GM04504 (cell line): Measurements from ENCODE around the gene TMEM219.
A peak's percentile ranks its signal among the peaks of the same experiment; 100 is the strongest.

Experiments used
- DNase-seq: peaks from one replicate; pipeline ENCODE4 v3.0.0-alpha.2; 2012; ENCODE audit warnings: low read depth

TMEM219 gene

DNA sequence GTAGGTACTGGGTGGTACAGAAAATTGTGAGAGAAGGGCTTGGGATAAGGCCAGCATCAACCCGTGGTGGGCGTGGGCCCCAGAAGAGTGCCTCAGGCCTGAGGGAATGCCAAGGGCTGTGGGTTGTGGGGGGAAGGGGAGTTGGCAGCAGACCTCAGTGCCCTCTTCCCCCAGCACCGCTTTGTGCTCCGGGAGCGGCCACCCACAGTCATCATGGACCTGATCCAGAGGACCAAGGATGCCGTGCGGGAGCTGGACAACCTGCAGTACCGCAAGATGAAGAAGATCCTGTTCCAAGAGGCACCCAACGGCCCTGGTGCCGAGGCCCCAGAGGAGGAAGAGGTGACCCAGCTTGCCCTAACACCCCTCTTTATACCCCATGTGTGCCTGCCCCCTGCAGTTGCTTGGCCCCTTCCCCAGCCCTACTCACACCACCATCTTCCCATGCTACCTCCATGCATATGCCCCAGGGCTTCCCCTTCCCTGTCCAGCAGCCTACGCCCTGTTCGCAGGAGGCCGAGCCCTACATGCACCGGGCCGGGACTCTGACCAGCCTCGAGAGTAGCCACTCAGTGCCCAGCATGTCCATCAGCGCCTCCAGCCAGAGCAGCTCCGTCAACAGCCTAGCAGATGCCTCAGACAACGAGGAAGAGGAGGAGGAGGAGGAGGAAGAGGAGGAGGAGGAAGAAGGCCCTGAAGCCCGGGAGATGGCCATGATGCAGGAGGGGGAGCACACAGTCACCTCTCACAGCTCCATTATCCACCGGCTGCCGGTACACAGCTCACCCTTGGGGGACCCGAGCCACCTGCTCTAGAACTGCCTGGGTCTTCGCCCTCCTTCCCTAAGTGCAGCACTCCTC, 20.9 kb downstream of the TMEM219 start:
- no peak for DNase-seq

DNA sequence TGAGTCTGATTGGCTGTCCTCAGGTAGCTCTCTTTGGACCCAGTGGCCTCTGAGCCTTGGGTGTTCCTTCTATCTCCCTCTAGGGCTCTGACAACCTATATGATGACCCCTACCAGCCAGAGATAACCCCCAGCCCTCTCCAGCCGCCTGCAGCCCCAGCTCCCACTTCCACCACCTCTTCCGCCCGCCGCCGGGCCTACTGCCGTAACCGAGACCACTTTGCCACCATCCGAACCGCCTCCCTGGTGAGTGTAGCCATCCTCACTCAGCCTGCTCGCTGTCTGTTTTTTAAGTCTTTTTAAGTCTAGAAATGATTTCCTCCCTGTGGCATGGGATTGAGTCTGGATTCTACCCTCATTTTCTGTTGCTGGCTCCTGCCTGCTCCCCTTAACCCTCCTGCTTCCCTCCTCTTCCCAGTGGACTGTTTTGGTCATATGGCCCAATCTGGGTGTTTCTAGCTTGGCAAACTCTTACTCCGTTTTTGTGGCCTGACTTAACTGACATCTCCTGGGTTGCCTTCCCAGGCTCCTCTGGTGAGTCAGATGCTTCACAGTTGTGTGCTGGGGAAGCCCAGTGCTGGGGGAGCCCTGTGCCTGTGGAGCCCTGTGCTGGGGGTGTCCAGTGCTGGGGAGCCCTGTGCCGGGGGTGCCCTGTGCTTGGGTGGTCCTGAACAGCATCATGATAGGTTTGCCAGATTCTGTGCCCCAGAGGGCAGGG, 21.7 kb downstream of the TMEM219 start:
- peak; percentile 28 for DNase-seq

DNA sequence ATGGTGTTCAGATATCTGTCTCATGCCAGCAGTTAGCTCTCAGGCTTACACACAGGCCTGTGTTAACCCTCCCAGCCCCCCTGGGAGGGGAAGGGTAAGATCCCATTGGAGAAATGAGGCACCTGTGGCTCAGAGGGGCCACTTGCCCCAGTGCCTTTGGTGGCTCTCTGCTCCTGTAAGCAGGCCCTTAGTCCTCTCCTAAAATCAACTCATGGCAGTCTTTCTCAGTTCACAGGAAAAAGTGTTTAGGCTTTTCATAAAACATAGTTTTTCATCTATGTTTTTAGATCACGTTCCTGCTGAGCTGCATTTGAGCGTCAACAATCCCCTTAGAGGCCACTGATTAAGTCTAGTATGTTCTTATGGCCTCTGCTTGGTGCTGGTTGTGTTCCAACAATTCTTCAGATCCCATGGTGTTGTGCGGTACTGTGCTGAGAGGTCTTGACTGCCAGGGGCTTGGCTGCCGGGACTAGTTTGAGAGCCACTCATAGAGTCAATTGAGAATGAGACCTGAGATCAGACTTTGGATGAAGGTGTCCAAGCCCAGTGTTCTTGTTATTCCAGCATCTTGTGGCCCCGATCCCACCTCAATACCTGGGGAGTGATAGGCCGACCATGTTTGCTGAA, 22.4 kb downstream of the TMEM219 start:
- DNase-seq = no peak

DNA sequence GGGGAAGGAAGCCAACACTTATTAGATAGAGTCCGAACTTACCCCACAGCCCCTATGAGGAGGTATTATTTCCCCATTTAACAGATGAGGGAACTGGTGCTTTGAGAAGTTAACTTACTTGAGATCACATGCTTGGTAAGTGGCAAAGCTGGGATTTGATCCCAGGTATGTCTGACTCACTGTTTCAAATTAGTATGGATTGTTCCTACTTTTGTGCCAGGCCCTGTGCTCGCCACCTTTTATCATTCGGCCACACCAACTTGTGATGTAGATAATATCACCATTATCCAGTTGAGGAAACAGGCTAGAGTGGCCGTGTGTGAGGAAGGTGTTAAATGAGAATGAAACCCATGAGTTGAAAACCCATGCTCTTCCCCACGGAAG, 22.9 kb downstream of the TMEM219 start:
- no peak for DNase-seq

DNA sequence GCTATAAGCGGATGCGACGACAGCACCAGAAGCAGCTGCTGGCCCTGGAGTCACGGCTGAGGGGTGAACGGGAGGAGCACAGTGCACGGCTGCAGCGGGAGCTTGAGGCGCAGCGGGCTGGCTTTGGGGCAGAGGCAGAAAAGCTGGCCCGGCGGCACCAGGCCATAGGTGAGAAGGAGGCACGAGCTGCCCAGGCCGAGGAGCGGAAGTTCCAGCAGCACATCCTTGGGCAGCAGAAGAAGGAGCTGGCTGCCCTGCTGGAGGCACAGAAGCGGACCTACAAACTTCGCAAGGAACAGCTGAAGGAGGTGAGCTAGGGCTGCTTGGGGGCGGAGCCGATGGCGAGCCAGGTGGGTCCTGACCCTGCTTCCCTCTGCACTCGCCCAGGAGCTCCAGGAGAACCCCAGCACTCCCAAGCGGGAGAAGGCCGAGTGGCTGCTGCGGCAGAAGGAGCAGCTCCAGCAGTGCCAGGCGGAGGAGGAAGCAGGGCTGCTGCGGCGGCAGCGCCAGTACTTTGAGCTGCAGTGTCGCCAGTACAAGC, 23.5 kb downstream of the TMEM219 start:
- no peak for DNase-seq

DNA sequence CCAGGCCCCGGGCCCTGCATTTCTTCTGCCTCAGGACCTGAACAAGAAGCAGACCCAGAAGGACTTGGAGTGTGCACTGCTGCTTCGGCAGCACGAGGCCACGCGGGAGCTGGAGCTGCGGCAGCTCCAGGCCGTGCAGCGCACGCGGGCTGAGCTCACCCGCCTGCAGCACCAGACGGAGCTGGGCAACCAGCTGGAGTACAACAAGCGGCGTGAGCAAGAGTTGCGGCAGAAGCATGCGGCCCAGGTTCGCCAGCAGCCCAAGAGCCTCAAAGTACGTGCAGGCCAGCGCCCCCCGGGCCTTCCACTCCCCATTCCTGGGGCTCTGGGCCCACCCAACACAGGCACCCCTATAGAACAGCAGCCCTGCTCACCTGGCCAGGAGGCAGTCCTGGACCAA, 24.4 kb downstream of the TMEM219 start:
- DNase-seq = no peak

DNA sequence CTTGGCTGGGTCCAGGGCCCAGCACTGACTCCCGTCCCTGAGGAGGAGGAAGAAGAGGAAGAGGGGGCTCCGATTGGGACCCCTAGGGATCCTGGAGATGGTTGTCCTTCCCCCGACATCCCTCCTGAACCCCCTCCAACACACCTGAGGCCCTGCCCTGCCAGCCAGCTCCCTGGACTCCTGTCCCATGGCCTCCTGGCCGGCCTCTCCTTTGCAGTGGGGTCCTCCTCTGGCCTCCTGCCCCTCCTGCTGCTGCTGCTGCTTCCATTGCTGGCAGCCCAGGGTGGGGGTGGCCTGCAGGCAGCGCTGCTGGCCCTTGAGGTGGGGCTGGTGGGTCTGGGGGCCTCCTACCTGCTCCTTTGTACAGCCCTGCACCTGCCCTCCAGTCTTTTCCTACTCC, 25.1 kb downstream of the TMEM219 start:
- no peak for DNase-seq

DNA sequence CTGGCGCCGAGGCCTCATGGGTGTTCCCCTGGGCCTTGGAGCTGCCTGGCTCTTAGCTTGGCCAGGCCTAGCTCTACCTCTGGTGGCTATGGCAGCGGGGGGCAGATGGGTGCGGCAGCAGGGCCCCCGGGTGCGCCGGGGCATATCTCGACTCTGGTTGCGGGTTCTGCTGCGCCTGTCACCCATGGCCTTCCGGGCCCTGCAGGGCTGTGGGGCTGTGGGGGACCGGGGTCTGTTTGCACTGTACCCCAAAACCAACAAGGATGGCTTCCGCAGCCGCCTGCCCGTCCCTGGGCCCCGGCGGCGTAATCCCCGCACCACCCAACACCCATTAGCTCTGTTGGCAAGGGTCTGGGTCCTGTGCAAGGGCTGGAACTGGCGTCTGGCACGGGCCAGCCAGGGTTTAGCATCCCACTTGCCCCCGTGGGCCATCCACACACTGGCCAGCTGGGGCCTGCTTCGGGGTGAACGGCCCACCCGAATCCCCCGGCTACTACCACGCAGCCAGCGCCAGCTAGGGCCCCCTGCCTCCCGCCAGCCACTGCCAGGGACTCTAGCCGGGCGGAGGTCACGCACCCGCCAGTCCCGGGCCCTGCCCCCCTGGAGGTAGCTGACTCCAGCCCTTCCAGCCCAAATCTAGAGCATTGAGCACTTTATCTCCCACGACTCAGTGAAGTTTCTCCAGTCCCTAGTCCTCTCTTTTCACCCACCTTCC, 25.6 kb downstream of the TMEM219 start:
- DNase-seq = no peak

DNA sequence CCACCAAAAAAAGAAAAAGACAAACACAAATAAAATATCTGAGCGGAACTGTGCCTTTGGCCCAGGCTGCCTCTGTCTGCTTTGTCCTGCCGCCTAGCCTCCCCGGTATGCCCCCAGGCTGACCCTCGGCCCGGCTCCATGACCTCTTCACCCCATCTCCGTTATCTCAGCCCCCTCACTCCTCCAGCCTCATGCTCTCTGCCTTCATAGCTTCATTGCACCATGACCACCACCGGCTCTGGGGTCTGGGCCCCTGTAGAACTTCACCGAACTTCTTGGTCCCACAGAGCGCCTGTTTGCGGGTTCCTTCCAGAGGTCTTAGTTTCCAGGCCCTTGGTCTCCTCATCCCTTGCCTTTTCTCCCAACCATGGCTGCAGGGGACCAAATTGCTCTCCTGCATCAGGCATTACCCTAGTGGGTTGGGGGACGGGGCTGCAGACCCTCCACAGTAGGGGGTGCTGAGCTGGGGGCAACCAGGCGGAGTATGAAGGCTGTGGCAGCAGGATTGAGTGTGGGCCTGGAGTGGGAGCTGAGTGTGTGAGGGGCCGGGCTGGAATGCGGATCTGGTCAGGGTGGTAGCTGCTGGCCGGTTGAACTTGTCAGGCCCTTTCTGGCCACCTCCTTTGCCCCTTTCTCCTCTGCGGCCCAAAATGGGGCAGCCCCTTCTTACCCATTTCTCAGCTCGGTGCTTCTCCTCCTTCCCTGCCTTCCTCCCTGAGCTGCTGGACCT, 26.6 kb downstream of the TMEM219 start:
- DNase-seq = no peak

DNA sequence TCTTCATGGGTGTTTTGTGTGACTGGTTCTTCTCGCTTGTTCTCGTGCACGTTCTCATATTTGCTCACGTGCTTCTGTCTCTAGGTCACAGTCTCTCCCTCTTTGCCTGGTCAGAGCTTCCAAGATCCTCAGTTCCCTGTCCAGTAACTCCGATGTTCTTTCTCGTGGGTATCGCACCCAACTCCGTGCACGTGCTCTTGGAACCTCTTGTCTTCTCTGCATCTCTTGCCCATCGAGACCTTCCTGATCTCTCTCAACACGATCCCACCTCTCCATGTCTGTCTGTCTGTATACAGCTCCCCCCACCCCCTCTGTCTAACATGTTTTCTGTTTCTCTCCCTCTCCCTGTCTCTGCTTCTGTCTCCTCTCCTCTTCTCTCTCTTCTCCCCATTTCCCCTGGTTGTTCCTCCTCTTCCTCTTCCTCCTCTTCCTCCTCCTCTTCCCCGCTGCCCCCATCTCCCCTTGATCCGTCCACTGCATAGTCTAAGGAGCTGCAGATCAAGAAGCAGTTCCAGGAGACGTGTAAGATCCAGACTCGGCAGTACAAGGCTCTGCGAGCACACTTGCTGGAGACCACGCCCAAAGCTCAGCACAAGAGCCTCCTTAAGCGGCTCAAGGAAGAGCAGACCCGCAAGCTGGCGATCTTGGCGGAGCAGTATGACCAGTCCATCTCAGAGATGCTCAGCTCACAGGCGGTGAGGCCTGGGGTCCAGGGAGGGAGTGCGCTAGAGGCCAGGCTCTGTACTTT, 27.4 kb downstream of the TMEM219 start:
- no peak for DNase-seq

DNA sequence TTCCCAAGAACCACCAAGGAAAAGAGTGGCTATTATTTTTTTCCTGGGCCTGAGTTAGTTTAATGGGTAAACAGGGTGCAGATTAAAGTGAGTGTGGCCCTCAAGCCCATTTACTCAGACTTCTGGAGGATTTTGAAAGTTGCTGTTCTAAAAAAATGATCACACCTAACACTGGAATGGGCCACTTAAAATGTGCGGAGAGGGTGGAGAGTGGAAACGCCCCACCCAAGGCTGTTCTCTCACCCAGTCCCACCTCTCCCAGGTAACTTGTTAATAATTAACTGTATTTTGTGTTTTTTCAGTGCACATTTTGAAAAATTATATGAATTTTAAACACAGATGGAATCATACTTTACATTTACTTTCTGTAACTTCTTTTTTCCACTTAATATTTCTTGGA, 28.2 kb downstream of the TMEM219 start:
- no peak for DNase-seq

DNA sequence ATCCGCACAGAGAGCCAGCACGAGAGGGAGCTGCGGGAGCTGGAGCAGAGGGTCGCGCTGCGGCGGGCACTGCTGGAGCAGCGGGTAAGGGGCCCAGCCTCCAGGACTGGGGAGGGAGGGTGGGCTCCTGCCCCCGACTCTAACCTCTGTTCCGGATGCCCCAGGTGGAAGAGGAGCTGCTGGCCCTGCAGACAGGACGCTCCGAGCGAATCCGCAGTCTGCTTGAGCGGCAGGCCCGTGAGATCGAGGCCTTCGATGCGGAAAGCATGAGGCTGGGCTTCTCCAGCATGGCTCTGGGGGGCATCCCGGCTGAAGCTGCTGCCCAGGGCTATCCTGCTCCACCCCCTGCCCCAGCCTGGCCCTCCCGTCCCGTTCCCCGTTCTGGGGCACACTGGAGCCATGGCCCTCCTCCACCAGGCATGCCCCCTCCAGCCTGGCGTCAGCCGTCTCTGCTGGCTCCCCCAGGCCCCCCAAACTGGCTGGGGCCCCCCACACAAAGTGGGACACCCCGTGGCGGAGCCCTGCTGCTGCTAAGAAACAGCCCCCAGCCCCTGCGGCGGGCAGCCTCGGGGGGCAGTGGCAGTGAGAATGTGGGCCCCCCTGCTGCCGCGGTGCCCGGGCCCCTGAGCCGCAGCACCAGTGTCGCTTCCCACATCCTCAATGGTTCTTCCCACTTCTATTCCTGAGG, 29.1 kb downstream of the TMEM219 start:
- DNase-seq = no peak

DNA sequence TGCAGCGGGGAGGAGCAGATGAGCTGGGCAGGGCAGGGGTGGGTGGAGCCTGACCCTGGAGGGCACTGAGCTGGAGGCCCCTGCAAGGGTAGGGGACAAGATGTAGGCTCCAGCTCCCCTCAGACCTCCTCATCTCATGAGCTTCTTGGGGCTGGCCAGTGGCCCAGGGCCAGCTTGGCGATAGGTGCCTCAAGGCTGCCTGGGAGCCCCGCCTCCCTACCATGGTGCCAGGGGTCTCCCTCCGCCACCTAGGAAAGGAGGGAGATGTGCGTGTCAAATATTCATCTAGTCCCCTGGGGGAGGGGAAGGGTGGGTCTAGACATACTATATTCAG, 29.7 kb downstream of the TMEM219 start:
- DNase-seq = no peak

DNA sequence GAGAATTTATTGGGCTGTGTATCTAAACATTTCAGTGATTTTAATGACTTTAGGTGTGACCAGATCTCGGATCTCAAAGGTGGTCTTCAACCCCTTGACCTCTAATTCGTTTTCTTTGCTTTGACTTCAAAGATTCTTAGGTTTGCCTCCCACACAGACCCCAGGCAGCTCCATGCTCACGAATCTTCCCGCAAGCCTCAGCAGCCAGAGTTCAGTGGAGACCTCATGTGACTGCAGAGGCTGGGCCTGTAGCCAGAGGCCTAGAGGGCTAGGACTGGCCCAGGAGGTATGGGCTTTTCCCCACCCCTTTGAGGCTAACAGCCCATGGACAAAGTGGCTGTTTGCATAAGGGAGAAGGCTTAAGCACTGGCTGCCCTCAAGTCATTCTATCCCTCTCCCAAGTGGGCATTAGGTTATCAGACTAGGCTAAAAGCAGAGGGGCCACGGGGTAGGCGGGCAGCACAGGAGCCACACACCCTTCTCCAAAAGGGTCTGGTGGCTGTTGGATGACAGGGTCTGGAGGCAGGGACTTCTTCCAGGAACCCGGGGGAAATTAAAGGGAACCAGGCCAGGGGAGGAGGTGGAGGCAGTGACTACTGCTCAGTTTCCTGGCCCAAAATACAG, 30.6 kb downstream of the TMEM219 start:
- no peak for DNase-seq

DNA sequence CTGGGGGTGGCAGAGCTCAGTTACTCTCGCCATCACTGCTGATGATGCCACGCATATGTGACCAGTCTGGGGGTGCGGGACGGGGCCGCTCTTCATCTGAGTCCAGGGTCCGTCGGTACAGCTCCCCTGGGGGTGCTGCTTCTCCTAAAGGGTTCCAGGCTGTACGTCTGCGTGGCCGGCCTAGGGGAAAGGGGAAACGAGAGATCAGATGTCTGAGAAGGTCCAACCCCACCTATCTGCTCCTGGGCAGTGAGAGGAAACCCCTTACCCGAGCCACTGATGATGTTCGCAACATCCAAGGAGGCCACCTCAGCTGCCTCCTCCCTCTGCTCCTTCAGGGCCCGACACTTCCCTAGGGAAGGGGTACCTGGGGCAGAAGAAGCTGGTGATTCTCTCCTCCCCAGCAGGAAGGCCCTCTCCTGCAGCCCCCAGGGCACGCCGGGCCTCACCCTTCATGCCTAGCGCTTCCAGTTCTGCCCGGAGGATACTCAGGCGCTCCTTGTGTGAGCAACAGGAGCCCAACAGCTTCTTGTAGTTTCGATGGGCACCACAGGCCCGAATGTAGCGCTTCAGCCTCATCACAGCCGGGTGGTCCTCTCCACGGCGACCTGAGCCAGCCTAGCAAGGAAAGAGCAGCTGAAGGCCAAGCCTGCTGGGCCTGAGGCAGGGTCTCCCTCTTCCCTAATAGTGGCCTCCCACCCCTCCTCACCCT, 31.5 kb downstream of the TMEM219 start:
- DNase-seq = no peak

DNA sequence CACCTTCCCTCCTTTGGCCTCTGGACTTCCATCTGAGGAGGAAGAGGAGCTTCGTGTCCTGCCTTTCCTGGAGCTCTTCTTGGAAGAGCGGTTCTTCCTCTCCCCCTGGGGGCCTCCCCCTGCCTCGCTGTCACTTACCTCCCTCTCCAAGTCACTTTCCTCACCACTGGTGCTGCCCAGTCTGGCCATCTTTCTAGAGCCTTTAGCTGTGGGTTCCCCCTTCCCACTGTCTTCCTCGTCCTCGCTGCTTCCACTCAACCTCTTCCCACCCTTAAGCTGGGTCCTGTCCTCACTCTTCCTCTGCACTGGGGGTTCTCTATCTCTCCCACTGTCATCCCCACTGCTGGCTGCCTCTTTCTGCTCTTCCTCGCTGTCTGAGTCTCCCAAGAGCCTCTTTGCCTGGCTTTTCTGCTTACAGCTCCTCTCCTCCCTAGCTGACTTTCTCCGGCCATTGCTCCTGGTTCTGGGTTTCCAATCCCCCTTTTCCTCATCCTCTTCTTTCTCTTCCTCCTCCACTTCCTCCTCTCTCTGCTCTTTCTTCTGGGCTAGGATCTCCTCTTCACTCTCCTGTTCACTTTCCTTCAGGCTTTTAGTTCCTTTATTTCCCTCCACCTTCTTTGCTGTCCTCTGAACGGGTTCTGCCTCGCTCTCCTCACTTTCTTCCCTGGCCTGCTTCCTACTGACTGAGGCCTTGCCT, 32.2 kb downstream of the TMEM219 start:
- no peak for DNase-seq

DNA sequence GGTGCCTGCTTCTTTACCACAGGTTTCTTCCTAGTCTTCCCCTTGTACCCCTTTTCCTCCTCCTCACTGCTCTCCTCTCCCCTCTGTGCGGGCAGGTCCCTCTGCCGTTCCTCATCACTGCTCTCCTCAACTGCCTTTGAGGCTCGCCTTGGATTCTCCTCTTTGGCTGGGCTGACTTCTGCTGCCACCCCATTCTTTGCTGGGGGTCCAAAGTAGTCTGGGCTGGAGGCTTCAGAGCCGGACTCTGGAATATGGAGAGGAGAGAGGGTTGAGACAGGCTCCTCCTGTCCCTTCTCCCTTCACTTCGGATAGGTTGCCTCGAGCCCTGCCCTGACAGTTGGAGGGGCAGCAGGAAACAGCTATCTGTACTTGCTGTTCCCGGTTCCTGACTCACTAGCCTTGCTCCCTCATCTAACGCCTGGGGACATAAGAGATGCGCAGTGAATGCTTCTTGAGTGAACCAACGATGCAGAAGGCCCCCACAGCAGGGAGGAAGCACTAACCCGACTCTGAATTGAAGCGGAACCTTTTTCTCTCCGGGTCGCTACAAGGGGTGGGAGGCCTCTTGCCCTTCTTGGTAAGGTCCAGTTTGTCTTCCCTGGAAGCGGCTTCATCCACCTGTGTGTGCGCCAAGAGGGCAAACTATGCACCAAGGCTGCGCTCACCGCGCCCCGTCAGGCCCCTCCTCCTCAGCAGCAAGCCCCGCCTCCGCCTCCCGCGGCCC, 32.9 kb downstream of the TMEM219 start:
- peak; percentile 39 for DNase-seq
